SIG-M5 treated with dmso at 0.1 percent for 504 hours (cell line): Measurements from ENCODE around the gene FBLN2.

Experiments used
- DNase-seq: peaks from one replicate; lab custom pipeline; 2025; ENCODE audit not compliant: unreplicated experiment; lab: John Stamatoyannopoulos, UW

Gene FBLN2

DNA sequence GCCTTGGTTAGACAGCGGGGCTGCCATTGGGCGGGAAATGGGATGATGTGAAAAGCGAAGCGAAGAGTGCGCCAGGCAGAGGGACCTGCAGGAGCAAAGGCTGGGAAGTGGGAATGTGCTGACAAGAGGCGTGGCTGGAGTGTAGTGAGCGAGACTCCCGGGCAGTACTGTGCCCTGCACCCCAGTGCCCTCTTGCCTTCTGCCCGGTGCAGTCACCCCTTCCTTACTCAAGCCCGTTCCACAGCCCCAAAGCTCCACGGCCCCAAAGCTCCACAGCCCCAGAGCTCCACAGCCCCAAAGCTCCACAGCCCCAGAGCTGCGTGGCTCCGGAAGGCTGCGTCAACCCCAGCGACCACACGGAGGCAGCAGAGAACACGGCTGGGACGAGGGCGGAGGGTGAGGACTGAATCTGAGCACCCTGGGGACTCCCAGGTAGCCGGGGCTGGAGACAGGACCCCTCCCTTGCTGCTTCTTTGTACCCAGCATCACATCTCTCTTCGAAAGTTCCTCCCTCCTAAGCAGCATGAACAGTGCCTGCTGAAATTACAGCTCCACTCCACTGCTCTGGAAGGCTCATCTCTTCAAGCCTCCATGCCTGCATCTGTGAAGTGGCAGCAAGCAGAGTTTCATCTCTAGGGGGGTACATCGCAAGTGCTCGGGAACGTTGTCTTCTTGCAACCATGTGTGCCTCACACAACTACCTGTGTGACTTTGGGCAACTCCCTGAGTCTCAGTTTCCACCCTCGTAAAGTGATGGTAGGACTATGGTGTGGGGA, 108.9 kb downstream of the FBLN2 start:
- peak; percentile 48 for DNase-seq

DNA sequence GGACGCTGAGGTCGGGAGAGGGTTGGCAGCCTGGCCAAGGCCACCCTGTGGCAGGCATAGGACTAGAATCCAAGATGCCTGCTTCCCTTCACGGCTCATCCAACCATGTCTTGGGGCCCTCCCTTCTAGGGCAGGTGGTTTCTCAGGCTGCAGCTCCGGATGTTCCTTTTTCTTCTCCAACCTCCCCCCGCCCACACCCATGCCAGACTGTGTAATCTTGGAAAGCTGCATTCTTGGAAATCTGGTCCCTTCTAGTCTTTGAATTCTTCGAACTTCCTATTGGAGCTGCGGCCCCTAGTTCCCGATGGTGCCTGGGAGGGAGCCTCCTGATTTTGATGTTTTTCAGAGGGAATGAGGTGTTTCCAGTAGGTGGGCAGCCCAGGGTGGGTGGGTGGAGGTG, 109.8 kb downstream of the FBLN2 start:
- DNase-seq, result no peak

DNA sequence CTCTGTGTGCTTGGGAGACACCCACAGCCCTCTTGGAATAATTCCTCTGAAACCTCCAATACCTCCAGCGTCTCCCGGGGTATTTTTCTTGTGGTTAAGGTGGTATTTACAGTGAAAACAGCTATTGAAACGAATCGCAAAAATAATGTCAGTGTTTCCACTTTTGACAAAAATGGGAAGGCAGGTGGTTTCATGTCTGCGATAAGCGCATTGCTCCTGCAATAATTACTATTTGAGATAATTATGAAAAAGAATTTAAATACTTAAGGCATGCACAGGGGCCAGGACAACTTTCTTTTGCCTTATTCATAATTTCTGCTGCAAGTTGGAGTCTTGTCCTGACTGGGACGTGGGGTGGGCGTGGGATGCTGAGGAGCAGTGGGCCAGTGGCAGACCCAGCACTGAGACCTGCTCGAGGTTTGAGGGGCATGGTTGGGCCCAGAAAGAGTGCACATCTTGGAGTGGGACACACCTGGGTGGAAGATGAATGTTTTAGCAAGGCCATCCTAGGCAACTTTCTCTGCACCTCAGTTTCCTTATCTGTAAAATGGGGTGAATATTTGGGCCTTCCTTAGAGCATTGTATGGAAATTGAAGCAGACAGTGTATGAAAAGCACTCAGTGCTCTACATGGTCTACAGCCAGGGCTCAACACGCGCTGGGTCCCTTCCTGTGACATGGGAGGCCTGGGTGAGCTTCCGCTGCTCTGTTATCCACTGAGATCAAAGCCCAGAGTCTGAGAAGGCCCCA, 110.5 kb downstream of the FBLN2 start:
- DNase-seq, result no peak

DNA sequence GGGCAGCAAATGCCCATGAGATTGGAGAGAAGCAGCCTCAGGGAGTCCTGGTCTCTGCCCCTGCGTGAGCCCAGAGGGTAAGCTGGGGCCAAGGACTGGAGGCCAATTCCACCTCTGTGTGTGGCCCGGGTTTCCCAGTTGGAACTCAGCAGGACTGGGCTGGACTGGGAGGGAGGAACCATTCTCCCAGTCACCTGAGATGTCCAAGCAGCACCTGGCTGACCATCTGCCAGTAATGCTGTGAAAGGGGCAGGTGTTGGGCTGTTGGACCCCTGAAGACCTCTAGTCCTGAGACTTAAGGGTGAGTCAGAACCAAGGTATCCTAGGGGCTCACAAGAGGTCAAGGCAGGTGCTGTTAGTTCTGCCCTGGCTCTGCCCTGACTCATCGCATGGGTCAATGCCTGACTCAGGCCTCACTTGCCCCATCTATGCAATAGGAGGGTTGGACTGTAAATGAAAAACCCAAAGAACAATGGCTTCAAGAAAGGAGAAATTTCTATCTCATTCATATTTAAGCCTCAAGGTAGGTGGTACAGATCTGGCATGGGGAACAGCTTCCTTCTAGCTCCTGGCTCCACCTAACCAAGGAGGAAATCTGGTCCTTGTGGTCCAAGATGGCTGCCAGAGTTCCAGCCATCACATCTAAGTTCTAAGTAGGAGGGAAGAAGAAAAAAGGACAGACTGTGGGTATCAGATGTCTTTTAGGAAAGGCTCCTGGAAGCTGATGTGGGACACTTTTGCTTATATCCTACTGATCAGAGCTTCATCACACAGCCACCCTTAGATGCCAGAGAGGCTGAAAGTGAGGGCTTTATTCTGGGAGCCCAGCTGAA, 111.3 kb downstream of the FBLN2 start:
- DNase-seq, result no peak

DNA sequence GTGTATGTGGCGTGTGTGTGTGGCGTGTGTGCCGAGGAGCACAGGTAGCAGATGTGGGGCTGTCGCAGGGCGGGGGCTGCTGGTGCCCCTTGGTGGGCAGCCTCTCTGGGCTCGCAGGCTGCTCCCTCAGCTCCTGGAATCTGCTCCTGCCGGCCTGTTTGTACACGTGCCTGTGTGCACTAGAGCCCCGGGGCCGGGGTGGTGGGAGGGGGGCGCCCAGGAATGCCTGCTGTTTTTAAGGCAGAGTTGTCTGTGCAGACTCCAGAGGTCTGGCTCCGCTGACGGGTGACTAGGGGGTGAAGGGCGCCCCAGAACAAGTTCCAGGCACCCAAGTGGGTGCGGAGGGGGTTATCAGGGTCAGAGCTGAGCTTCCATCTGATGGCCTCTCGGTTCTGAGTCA, 112.2 kb downstream of the FBLN2 start:
- no peak for DNase-seq

DNA sequence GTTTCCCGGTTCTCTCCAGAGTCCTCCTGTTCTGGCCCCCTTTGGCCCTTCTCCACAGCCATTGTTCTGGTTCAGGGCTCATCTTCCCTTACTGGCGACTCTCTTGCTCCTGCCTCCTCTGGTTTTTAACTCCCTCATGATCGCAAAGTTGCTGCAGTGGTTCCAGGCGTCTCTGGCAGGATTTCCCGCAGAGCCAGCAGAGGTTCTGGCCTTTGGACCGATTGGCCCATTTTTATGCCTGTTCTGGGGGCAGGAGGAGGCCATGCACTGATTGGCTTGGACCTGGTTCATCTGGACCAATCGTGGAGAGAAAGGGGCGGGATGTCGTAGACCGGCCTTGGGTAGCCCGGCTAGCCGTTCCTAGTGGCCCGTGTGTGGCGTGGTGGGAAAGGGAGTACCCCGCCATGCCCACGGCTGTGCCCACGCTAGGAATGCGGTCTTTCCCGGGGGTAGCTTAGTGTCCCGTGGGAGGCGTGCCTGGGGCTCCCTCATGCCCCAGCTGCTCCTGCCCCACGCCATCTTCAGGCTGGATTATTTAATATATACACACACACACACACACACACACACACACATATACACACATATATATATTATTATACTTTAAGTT, 113.4 kb downstream of the FBLN2 start:
- no peak for DNase-seq

DNA sequence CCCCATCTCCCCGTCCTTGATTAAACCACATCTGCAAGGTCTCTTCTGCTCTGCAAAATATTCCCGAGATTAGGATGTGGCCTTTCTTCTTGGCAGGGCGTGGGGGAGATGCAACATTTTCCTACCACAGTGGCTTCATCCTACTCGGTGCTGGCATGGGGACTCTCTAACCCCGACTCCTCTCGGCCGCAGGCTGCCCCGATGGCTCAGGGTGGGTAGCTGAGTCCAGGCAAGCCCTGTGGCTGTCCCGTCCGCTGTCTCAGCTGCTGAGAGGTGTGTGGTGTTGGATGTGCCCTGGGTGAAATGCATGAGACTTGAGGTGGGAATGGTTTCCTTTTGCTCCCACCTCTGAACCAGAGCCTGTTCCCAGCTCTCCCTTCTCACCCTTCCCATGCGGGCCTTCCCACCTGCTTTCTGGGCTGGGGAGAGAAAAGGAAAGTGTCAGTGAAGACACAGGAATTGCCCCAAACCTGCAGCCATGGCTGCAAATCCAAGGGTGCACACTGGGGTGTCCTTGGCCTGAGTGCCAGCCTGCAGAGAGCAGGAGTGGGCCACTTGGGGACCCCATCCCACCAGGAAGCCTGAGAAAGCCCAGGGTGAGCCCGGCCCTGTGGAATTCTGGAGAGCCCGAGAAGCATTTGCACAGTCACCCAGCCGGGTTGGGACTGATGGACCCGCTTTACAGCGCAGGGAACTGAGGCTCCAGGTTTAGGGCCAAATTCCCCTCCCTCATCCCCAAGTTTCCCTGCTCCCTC, 115.0 kb downstream of the FBLN2 start:
- DNase-seq, result no peak

DNA sequence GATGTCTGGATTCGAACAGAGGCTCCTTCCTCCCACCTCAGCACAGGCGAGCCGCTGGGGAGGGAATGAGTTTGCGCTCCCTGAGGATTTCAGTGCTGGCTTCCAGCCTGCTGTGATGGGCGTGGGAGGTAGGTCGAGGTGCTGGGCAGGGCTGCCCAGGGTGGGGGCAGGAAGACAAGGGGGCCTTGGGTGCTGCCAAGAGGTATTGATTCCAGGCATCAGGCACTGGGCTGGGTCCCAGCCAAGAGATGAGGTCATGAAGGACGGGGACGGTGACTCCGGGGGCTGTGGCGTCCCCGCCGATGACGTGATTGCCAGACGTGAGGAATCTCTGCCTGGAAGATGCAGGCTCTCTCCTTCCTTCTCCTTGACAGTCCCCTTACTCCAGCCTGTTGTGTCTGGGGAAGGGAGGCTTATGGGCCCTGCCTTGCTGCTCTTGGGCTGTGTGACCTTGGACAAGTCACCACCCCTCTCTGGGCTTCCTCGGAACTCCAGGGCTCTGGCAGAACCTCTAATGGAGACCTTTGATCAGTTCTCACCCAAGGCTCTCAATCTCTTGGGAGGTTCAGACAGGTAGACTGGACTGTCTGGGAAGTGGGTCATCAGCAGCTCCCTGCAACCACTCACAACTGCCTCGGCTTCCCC, 116.8 kb downstream of the FBLN2 start:
- no peak for DNase-seq

DNA sequence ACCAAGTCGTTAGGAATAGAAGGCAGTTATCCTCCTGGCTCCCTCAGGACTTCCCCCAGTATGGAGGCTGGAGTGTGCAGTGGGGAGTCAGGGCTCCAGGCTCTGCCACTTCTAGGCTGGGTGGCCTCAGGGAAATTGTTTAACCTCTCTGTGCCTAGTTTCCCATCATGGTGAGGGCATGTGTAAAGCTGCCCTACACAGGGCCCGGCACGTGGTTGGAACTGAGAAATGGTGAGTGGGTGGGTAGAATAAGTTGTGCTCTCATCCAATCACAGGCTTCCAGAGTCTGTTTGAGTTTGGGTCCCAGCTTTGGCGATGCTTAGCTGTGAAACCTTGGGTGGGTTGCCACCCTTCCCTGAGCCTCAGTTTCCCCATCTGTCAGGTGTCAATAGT, 117.3 kb downstream of the FBLN2 start:
- DNase-seq, result no peak

DNA sequence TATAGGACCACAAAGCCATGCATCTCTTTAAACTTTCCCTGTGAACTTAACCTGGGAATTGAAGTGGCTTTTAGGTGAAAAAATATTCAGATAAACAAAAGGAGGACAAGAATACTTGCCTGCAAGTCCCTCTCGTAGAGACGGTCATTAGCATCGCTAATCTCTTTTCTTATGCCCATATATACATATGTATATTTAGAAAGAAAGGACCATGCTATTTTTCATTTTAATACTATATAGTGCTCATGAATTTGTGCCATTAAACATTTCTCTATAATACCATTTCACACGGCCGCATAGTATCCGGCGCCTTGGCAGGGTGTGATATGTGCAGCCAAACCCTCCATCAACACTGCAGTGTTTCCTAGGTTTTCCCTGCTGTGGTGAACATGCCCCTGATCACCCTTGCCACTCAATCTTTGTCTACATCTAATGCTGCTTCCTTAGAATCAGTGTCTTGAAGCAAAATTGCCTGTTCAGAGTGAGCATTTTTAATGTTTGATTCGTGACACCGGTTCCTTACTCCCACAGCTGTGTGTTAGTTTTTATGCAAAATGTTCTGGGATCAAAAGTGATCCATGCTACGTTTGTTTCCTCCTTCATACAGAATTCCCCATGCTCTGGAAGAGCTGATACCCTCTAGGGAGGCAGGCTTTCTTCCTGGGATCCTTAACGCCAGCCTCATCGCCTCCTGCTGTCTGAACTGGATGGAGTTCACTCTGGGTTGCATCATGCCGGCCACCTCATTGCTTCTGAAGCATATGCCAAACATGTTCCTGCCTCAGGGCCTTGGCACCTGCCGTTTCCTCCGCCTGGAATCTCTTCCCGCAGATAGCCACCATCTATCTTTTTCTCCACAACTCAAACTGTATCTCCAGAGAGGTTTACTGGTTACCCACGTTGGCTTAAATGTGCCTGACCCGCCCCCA, 118.1 kb downstream of the FBLN2 start:
- no peak for DNase-seq

DNA sequence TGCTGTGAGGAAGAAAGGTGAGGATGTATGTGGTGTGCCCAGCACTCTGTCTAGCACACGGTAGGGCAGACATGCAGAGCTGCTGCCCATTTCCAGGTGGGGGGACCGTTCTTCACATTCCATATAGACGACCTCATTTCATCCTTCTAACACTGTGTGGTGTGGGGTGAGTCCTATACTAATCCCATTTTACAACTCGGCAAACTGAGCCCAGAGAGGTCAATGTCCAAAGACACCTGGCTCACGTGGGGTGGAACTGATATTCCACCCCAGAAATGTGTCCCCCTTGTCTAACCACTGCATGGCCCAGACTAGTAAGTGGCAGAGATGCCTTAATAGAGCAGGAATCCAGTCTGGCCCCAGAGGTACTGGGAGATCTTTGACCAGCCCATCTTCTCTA, 119.2 kb downstream of the FBLN2 start:
- no peak for DNase-seq

DNA sequence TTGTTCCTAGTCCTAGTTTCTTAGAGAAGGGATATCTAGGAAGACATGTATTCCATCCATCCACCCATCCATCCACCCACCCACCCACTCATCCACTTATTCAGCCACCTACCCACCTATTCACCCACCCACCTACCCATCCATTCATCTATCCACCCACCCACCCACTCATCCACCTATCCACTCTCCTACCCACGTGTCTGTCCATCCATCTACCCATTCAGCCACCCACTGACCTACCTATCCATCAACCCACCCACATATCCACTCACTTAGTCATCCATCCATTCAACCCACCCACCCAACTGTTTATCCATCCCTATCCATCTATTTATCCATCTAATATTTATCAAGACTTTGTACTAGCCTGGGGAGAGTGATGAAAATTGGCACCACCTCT, 120.5 kb downstream of the FBLN2 start:
- no peak for DNase-seq

DNA sequence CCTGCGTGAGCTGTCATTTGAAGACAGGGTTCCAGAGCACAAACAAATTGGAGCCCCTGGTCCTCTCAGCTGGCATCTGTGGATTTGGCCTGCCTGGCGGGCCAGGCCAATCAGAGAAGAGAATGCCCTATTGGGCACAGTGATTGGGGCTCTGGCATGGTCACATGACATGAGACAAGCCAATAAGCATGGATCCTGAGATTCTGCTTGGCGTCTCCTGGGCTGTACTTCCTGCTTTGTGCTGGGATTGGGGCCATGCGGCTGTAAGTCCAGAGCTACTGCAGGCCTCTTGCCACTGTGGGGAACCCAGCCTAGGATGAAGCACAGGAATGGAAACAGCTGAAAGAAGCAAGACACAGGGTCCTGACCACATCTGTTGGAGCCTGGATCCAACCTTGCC, 121.4 kb downstream of the FBLN2 start:
- no peak for DNase-seq

DNA sequence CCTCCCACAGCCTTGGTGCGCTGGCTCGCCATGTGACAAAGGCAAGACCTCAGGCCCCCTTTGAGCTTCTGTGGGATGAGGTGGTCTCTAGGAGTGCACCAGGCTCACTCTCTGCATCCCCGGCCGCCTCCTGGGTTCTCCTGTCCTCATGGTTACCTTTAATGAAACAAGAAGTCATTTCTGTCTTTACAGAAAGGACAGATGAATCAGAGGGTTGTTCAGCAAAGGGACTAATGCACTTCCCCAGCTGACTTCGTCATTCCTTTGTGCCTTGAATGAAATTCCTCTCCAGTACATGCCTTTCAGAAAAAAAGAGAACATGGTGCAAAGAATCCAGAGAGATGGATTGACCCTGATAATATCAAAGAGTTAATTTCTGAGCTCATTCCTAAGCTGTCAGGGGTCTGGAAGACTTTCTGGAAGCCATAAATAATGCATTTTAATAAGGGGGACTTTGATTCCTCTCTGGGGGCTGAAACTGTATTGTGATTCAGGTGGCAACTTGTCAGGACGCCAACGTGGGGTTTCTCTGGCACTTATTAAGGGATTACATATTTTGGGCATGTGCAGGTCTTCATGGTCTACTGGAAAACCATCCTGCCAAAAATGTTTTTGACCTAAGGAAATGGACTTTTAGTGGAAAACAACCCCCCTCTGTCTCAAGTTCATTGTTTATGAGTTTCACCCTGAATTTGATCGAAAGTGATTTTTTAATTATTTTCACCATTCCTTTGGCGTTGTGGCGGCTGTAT, 122.7 kb downstream of the FBLN2 start:
- DNase-seq, result no peak

DNA sequence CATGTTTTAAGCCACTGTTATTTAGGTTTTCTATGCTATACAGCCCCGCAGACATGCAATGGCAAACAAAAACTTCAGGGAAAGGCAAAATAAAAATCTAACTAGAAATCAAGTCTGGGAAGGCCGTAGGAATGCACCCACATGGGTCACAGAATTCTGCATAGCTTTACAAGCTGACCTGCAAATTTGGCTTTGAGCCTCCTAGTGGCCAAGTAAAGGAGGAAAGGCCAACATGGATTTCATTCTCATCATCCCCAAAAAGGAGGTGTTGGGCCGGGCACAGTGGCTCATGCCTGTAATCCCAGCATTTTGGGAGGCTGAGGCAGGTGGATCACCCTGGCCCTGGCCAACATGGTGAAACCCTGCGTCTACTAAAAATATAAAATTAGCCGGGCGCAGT, 124.3 kb downstream of the FBLN2 start:
- DNase-seq, result no peak

DNA sequence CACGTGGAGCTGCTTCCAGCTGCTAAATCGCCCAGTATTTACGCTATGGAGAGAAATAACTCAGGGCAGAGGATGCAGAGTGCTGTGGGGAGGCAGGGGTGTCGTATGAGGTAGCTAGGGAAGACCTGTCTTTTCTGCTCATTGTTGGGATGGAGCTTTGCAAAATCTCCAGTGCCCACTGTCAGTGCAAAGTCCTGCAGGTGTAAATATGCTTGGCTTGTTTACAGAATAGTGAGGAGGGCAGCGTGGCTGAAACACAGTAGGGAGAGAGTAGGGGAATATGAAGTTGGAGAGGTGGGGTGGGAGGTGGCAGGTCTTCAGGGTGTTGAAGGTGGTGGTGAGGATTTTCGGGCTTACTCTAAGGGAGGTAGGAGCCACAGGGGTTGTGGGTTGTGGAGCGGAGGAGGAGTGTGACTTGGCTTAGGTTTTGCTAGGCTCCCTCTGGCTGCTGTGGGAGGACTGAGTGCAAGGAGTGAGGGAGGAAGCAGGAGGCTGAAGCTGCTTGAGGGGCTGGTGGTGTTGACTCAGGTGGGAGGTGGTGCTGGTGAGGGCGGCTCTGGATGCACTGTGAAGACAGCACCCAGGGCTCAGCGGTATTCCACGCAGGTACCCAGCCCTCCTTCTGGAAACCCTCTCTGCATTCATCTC, 125.7 kb downstream of the FBLN2 start:
- no peak for DNase-seq

DNA sequence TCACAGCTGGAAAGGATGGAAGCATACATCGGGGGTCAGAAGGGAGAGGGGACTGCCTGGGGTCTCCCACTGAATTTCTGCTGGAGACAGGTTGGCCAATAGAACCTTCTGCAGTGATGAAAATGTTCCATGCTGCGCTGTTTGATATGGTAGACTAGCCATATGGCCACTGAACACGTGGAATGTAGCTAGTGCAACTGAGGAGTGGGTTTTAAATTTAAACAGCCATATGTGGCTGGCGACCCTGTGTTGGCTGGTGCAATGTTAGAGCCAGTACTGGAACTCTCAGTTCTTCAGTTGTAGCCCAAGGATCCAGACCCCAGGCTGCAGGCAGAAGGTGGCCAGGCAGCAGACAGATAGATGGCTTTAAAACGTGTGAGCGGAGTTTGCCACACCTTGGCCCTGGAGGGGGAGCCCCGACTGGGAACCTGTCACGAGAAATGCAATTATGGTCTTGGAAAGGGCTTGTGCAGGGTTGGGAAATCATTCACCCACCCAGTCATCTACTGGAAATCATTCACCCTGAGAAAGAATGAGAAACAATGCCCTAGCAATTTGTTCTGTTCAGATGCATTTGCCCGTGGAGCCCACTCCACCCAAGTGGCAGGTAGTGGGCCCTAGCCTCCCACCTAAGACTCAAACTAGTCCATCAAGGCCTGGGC, 127.6 kb downstream of the FBLN2 start:
- no peak for DNase-seq
